GM23338 (cell line): ENCODE measurements around the gene ZGRF1. TPM values are rescaled to one million over a fixed set of nuclear protein-coding genes. Genes with fewer than 3 reads are reported as not detected.
A peak's percentile ranks its signal among the peaks of the same experiment; 100 is the strongest.

Source experiments
- ATAC-seq: fragments of 200-7000 bp; cut with Tn5 transposase; 3 replicates; pipeline ENCODE4 v1.9.1; 2020
- DNase-seq: peaks from one replicate; pipeline ENCODE4 v3.0.0-alpha.2; 2015; ENCODE audit warnings: low spot score
- H2AFZ ChIP-seq: fragments of 200-600 bp; sonication (generic); 2 replicates; pipeline ENCODE4 v1.8.0; 2016; ENCODE audit warnings: antibody characterized with exemption, mild to moderate bottlenecking, moderate library complexity
- H3F3A ChIP-seq: fragments of 200-600 bp; sonication (generic); replicated peaks from 2 replicates; pipeline ENCODE4 v1.8.0; 2017; ENCODE audit warnings: antibody characterized with exemption, mixed run types, low read depth
- H3K27ac ChIP-seq: fragments of 200-600 bp; sonication (generic); 2 replicates; pipeline ENCODE4 v1.6.1; 2016; ENCODE audit warnings: low read depth
- H3K27me3 ChIP-seq: fragments of 200-600 bp; sonication (generic); 2 replicates; pipeline ENCODE4 v1.8.0; 2016; ENCODE audit warnings: mild to moderate bottlenecking, mixed run types, moderate library complexity; ENCODE audit not compliant: insufficient read depth
- H3K36me3 ChIP-seq: fragments of 200-600 bp; sonication (generic); 2 replicates; pipeline ENCODE4 v1.8.0; 2016; ENCODE audit warnings: mild to moderate bottlenecking; ENCODE audit not compliant: insufficient read depth
- H3K4me1 ChIP-seq: fragments of 200-600 bp; sonication (generic); 2 replicates; pipeline ENCODE4 v1.8.0; 2016; ENCODE audit warnings: mild to moderate bottlenecking, moderate library complexity; ENCODE audit not compliant: insufficient read depth
- H3K4me2 ChIP-seq: fragments of 200-600 bp; sonication (generic); 2 replicates; pipeline ENCODE4 v1.7.1; 2017; ENCODE audit warnings: mixed run types
- H3K4me3 ChIP-seq: fragments of 200-600 bp; sonication (generic); 2 replicates; pipeline ENCODE4 v1.6.1; 2016; ENCODE audit warnings: mixed run types
- H3K79me2 ChIP-seq: fragments of 200-600 bp; sonication (generic); replicated peaks from 2 replicates; pipeline ENCODE4 v1.8.0; 2017; ENCODE audit warnings: mild to moderate bottlenecking; ENCODE audit not compliant: insufficient read depth
- H3K9me2 ChIP-seq: fragments of 200-600 bp; sonication (generic); 2 replicates; pipeline ENCODE4 v1.8.0; 2017; ENCODE audit not compliant: insufficient read depth
- H4K20me1 ChIP-seq: fragments of 200-600 bp; sonication (generic); replicated peaks from 2 replicates; pipeline ENCODE4 v1.8.0; 2017; ENCODE audit warnings: mild to moderate bottlenecking; ENCODE audit not compliant: insufficient read depth
- H3K27ac Mint-ChIP-seq: 2 replicates; pipeline ENCODE4 v1.8.0; 2020; ENCODE audit warnings: inconsistent platforms, mild to moderate bottlenecking, moderate library complexity, mixed read lengths
- H3K27me3 Mint-ChIP-seq: 3 replicates; pipeline ENCODE4 v1.8.0; 2022; ENCODE audit warnings: low read depth, mild to moderate bottlenecking, moderate library complexity, mixed read lengths, inconsistent platforms; ENCODE audit not compliant: insufficient read depth, poor library complexity
- H3K36me3 Mint-ChIP-seq: 3 replicates; pipeline ENCODE4 v1.8.0; 2021; ENCODE audit warnings: low read depth, mild to moderate bottlenecking, inconsistent platforms, moderate library complexity, mixed read lengths
- H3K4me1 Mint-ChIP-seq: 3 replicates; pipeline ENCODE4 v1.8.0; 2020; ENCODE audit warnings: mild to moderate bottlenecking, inconsistent platforms, mixed read lengths
- H3K4me3 Mint-ChIP-seq: 3 replicates; pipeline ENCODE4 v1.8.0; 2021; ENCODE audit warnings: moderate library complexity, mild to moderate bottlenecking, inconsistent platforms, mixed read lengths
- H3K9me3 Mint-ChIP-seq: 3 replicates; pipeline ENCODE4 v1.8.0; 2020; ENCODE audit warnings: moderate library complexity, mild to moderate bottlenecking, inconsistent platforms, mixed read lengths
- CTCF ChIP-seq, 2 experiments: fragments of 200-600 bp in 1 of 2; sonication (generic) in 1 of 2; conservative IDR thresholded peaks; 2 replicates each; pipeline versions ENCODE4 v1.5.1 to v1.6.1; 2016 to 2017; ENCODE audit warnings: antibody characterized with exemption in 2 of 2, low read depth in 2 of 2, mild to moderate bottlenecking in 2 of 2, moderate library complexity in 1 of 2
- EZH2 ChIP-seq: fragments of 200-600 bp; sonication (generic); IDR thresholded peaks from one replicate; pipeline ENCODE4 v1.8.0; 2017; ENCODE audit warnings: antibody characterized with exemption, mild to moderate bottlenecking, low read depth; ENCODE audit not compliant: unreplicated experiment
- JUNB ChIP-seq: IDR thresholded peaks from one replicate; pipeline ENCODE4 v1.6.1; 2016; ENCODE audit warnings: antibody characterized with exemption; ENCODE audit not compliant: unreplicated experiment
- NANOG ChIP-seq: IDR thresholded peaks from 2 replicates; pipeline ENCODE4 v1.6.1; 2016; ENCODE audit warnings: antibody characterized with exemption, borderline replicate concordance
- POLR2AphosphoS5 ChIP-seq: IDR thresholded peaks from 2 replicates; pipeline ENCODE4 v1.6.1; 2016; ENCODE audit warnings: antibody characterized with exemption, low read depth
- ZNF331 ChIP-seq: fragments of 250-450 bp; sonication (Bioruptor Pico); IDR thresholded peaks from 2 replicates; pipeline ENCODE4 v1.5.0; 2020; ENCODE audit warnings: low read depth, mild to moderate bottlenecking, moderate library complexity
- polyA plus RNA-seq: library from polyadenylated mRNA; unstranded; fragments of >200 nt; fragmentation: Nextera tagmentation; extraction: Ambion mirVana; gene quantifications from 2 replicates; pipeline ENCODE4 v1.2.1, GENCODE V29; 2016
- total RNA-seq: library from RNA; depleted of rRNA; stranded (reverse); fragments of >200 nt; shearing (Covaris generic); gene quantifications from 2 replicates; pipeline ENCODE4 v1.2.3, GENCODE V29; 2014
- TF ChIP-seq, protein P1 (sequence below): IDR thresholded peaks from one replicate; pipeline ENCODE4 v1.6.1; 2018; ENCODE audit warnings: antibody characterized with exemption; ENCODE audit not compliant: unreplicated experiment

Gene ZGRF1
- total and polyA plus RNA-seq, 2 experiments from 2014 or later: 41.7 to 62.6 TPM

DNA sequence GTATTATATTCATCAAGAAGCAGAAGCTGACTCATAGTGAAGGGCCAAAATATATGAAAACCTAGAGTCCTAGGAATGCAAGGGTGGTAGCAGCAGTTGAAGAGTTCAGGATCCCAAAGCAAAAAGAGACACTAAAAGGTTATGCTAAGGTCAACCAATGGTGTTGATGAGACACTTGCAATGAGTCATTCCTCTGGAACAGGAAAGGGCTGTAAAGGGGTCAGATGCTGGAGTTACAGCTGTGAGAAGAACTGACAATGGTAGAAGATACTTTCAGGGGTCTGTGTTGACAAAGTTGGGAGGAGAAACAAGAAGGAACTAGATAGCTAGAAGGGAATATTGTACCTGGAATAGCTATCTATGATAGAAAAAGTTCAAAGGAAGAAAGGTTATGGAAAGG lies 47.5 kb downstream of the ZGRF1 start:
- no peak overlapping the region for H3K4me2 ChIP-seq
- H3K9me2 ChIP-seq: no peaks in the 10 kb centered on the region
- H3K27me3 ChIP-seq: no peaks in the 10 kb centered on the region
- no peaks in the 10 kb centered on the region for H3K4me1 ChIP-seq
- no peak for TF ChIP-seq POLR2AphosphoS5
- TF ChIP-seq, protein P1, sequence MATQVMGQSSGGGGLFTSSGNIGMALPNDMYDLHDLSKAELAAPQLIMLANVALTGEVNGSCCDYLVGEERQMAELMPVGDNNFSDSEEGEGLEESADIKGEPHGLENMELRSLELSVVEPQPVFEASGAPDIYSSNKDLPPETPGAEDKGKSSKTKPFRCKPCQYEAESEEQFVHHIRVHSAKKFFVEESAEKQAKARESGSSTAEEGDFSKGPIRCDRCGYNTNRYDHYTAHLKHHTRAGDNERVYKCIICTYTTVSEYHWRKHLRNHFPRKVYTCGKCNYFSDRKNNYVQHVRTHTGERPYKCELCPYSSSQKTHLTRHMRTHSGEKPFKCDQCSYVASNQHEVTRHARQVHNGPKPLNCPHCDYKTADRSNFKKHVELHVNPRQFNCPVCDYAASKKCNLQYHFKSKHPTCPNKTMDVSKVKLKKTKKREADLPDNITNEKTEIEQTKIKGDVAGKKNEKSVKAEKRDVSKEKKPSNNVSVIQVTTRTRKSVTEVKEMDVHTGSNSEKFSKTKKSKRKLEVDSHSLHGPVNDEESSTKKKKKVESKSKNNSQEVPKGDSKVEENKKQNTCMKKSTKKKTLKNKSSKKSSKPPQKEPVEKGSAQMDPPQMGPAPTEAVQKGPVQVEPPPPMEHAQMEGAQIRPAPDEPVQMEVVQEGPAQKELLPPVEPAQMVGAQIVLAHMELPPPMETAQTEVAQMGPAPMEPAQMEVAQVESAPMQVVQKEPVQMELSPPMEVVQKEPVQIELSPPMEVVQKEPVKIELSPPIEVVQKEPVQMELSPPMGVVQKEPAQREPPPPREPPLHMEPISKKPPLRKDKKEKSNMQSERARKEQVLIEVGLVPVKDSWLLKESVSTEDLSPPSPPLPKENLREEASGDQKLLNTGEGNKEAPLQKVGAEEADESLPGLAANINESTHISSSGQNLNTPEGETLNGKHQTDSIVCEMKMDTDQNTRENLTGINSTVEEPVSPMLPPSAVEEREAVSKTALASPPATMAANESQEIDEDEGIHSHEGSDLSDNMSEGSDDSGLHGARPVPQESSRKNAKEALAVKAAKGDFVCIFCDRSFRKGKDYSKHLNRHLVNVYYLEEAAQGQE: no peak
- no peak for TF ChIP-seq JUNB
- TF ChIP-seq NANOG: no peak
- TF ChIP-seq ZNF331 (CRISPR knock-in tag): no peak
- TF ChIP-seq EZH2: no peak
- no peak overlapping the region for H3K4me3 ChIP-seq
- H3K4me3 Mint-ChIP-seq: no peak overlapping the region
- peaks cover 3% of the 10 kb centered on the region for H3K27me3 Mint-ChIP-seq
- peaks cover 29% of the 10 kb centered on the region for H3K36me3 Mint-ChIP-seq
- H4K20me1 ChIP-seq: no peaks in the 10 kb centered on the region
- ATAC-seq: no peak
- H3K9me3 Mint-ChIP-seq: no peaks in the 10 kb centered on the region
- H3K27ac ChIP-seq: no peak overlapping the region
- H3K36me3 ChIP-seq: peaks cover 7% of the 10 kb centered on the region; the same call in 1 of the 2 replicates
- no peak overlapping the region for H3K27ac Mint-ChIP-seq
- peaks cover 3% of the 10 kb centered on the region; the same call in 1 of the 3 replicates for H3K4me1 Mint-ChIP-seq
- H2AFZ ChIP-seq: no peak overlapping the region
- DNase-seq: no peak
- no peaks in the 10 kb centered on the region for H3K79me2 ChIP-seq
- peaks cover 3% of the 10 kb centered on the region; the same call in 1 of the 2 replicates for H3F3A ChIP-seq

DNA sequence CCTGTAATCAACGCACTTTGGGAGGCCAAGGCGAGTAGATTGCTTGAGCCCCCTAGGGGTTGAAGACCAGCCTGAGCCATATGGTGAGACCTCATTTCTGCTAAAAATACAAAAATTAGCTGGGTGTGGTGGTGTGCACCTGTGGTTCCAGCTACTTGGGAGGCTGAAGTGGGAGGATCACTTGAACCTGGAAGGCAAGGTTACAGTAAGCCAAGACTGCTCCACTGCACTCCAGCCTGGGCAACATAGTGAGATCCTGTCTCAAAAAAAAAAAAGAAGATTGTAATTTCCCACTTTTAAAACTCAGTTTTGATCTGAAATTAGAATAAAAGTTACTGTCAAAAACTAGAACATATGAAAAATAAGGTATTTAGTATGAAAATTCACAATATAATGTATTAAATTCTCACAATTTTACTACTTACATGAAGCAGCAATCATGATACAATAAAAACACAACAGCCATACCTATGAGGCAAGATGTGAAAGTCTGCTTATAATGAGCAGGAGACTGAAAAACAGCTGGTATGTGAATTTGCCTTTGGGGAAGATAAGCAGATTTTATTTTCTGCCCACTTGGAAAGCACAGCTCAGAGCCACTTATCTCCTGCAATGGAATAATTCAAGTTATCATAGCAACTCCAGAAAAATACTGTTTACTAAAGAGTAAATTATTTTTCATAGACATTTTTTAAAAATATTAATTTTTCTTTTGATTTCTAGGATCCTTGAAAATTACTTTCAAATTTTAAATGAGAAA lies 50.6 kb downstream of the ZGRF1 start:
- Mint-ChIP-seq H3K27me3 (no peaks in the 10 kb centered on the region), H3K27ac (no peak overlapping the region), H3K4me1 (no peaks in the 10 kb centered on the region), H3K9me3 (no peaks in the 10 kb centered on the region), H3K4me3 (no peak overlapping the region), H3K36me3 (peaks cover 48% of the 10 kb centered on the region)
- TF ChIP-seq EZH2: no peak
- peak; percentile 41 for TF ChIP-seq CTCF (conservative IDR thresholded peaks at IDR 0.05; ENCODE audit: low read depth in 2 of 2)
- no peak overlapping the region for H2AFZ ChIP-seq
- 0 out of 2 replicates have a peak, but pooled peaks cover 7% of the 10 kb centered on the region for H3F3A ChIP-seq
- no peaks in the 10 kb centered on the region for H4K20me1 ChIP-seq
- H3K9me2 ChIP-seq: no peaks in the 10 kb centered on the region
- no peak overlapping the region for H3K27ac ChIP-seq
- DNase-seq (peak; percentile 27), ATAC-seq (no peak)
- no peaks in the 10 kb centered on the region for H3K4me1 ChIP-seq
- H3K4me3 ChIP-seq: no peak overlapping the region
- H3K4me2 ChIP-seq: no peak overlapping the region
- peaks cover 28% of the 10 kb centered on the region; the same call in 1 of the 2 replicates for H3K36me3 ChIP-seq
- no peaks in the 10 kb centered on the region for H3K27me3 ChIP-seq
- no peaks in the 10 kb centered on the region for H3K79me2 ChIP-seq
